Endothelial cell of umbilical vein (primary cell): Measurements from ENCODE around the gene HIP1R. TPM values are rescaled to one million over a fixed set of nuclear protein-coding genes. Genes with fewer than 3 reads are reported as not detected.

Experiments used
- BruUV-seq: library from RNA; stranded (reverse); fragments of 400-500 nt; replicated peaks from 2 replicates; lab custom pipeline; 2021; lab: Mats Ljungman, UMichigan
- CTCF ChIA-PET: fragments of 300-600, 350-600 bp; sonication (Branson Sonifier 250); formaldehyde crosslinking; loops from one replicate; lab custom pipeline; 2021; ENCODE audit warnings: antibody characterized with exemption, inconsistent platforms; lab: Charles Lee
- POLR2A ChIA-PET: fragments of 300-600, 350-600 bp; sonication (Branson Sonifier 250); formaldehyde crosslinking; loops from one replicate; lab custom pipeline; 2021; ENCODE audit warnings: antibody characterized with exemption, inconsistent platforms; lab: Charles Lee
- DNase-seq: peaks from one replicate; pipeline ENCODE4 v3.0.0-alpha.2; 2011; ENCODE audit warnings: low read depth, low spot score
- FAIRE-seq: peaks from 2 replicates; lab custom pipeline; 2011; peaks lifted over from hg19 to GRCh38; lab: Jason Lieb, UNC
- H2AFZ ChIP-seq: 2 replicates; pipeline ENCODE4 v1.6.0; 2012; ENCODE audit warnings: low read depth, low read length, control low read depth, inconsistent platforms
- H3K27ac ChIP-seq: 2 replicates; pipeline ENCODE4 v1.5.1; 2011; ENCODE audit warnings: low read depth, mild to moderate bottlenecking, control low read depth, low read length, moderate library complexity; ENCODE audit not compliant: insufficient read depth
- H3K27me3 ChIP-seq, 2 experiments: 2 replicates each; pipeline versions ENCODE4 v1.6.0 to v1.6.1; 2011; ENCODE audit warnings: low read length in 2 of 2, mixed read lengths in 1 of 2; ENCODE audit not compliant: control insufficient read depth in 2 of 2, insufficient read depth in 2 of 2
- H3K36me3 ChIP-seq, 2 experiments: 2 replicates in 1 of 2; 3 replicates in 1 of 2; pipeline ENCODE4 v1.5.1; 2011; ENCODE audit warnings: low read length in 2 of 2, mild to moderate bottlenecking in 1 of 2, moderate library complexity in 1 of 2; ENCODE audit not compliant: control insufficient read depth in 2 of 2, insufficient read depth in 2 of 2; ENCODE audit errors: extremely low read depth in 1 of 2
- H3K4me1 ChIP-seq: 3 replicates; pipeline ENCODE4 v1.5.1; 2011; ENCODE audit warnings: mild to moderate bottlenecking, low read length; ENCODE audit not compliant: control insufficient read depth, insufficient read depth; ENCODE audit errors: extremely low read depth
- H3K4me2 ChIP-seq: 2 replicates; pipeline ENCODE4 v1.6.1; 2011; ENCODE audit warnings: low read length, control low read depth, mixed read lengths; ENCODE audit not compliant: insufficient read depth
- H3K4me3 ChIP-seq, 3 experiments: fragments of 200-600 bp in 1 of 3; sonication (generic), shearing (Covaris generic) in 1 of 3; replicated peaks in 1 of 3; 2 replicates each; pipeline ENCODE4 v1.5.1; 2011 to 2016; ENCODE audit warnings: control low read depth in 3 of 3, low read length in 3 of 3, mild to moderate bottlenecking in 2 of 3, inconsistent platforms in 1 of 3, low read depth in 1 of 3, moderate library complexity in 1 of 3; ENCODE audit not compliant: insufficient read depth in 1 of 3
- H3K79me2 ChIP-seq: 2 replicates; pipeline ENCODE4 v1.6.0; 2012; ENCODE audit warnings: low read length, inconsistent platforms; ENCODE audit not compliant: control insufficient read depth, insufficient read depth
- H3K9ac ChIP-seq: replicated peaks from 2 replicates; pipeline ENCODE3; 2011; ENCODE audit warnings: low read length, control low read depth; ENCODE audit not compliant: insufficient read depth; ENCODE audit errors: extremely low read depth
- H3K9me1 ChIP-seq: replicated peaks from 3 replicates; pipeline ENCODE4 v1.6.0; 2011; ENCODE audit warnings: mild to moderate bottlenecking, low read length; ENCODE audit not compliant: control insufficient read depth, insufficient read depth; ENCODE audit errors: extremely low read depth
- H3K9me3 ChIP-seq: replicated peaks from 2 replicates; pipeline ENCODE4 v1.5.1; 2012; ENCODE audit warnings: low read length, inconsistent platforms; ENCODE audit not compliant: control insufficient read depth, insufficient read depth
- H4K20me1 ChIP-seq: replicated peaks from 2 replicates; pipeline ENCODE3; 2011; ENCODE audit warnings: mild to moderate bottlenecking, low read length; ENCODE audit not compliant: control insufficient read depth, insufficient read depth; ENCODE audit errors: extremely low read depth
- CTCF ChIP-seq, 2 donors: IDR thresholded peaks; 1 replicate in 1 of 2; 2 replicates in 1 of 2; pipeline ENCODE4 v1.5.1; 2011; ENCODE audit warnings: low read length in 2 of 2, mild to moderate bottlenecking in 2 of 2, moderate library complexity in 2 of 2, control low read depth in 1 of 2, inconsistent platforms in 1 of 2, low read depth in 1 of 2; ENCODE audit not compliant: insufficient read depth in 1 of 2; ENCODE audit errors: extremely low read depth in 1 of 2
- EZH2 ChIP-seq: IDR thresholded peaks from 2 replicates; pipeline ENCODE4 v1.6.1; 2012; ENCODE audit warnings: borderline replicate concordance, low read depth, mild to moderate bottlenecking, moderate library complexity, low read length, inconsistent platforms; ENCODE audit not compliant: severe bottlenecking
- FOS ChIP-seq: IDR thresholded peaks from 2 replicates; pipeline ENCODE4 v1.6.1; 2011; ENCODE audit warnings: mild to moderate bottlenecking, low read length, moderate library complexity, borderline replicate concordance; ENCODE audit not compliant: insufficient read depth
- GATA2 ChIP-seq: IDR thresholded peaks from 2 replicates; pipeline ENCODE4 v1.7.0; 2011; ENCODE audit warnings: low read depth, mild to moderate bottlenecking, moderate library complexity, mixed read lengths, low read length; ENCODE audit not compliant: insufficient read length, insufficient read depth
- MAX ChIP-seq: IDR thresholded peaks from 2 replicates; pipeline ENCODE4 v1.6.1; 2011; ENCODE audit not compliant: insufficient read depth, insufficient read length
- POLR2A ChIP-seq: IDR thresholded peaks from 2 replicates; pipeline ENCODE4 v1.6.1; 2012; ENCODE audit warnings: low read depth, mild to moderate bottlenecking, control low read depth, low read length
- POLR2AphosphoS5 ChIP-seq: IDR thresholded peaks from 2 replicates; pipeline ENCODE4 v1.6.1; 2012; ENCODE audit warnings: low read depth, mild to moderate bottlenecking, control low read depth, low read length, moderate library complexity; ENCODE audit not compliant: insufficient read depth
- dilution Hi-C: fragments of 300-500 bp; cut with MboI; formaldehyde crosslinking; loops from one replicate; pipeline ENCODE4 v1.15.0; 2019; ENCODE audit warnings: low sequenced_read_pairs; ENCODE audit not compliant: extremely low pct_ligation_motif_present
- intact Hi-C: fragments of 100-400 bp; cut with micrococcal nuclease; formaldehyde crosslinking; loops from one replicate; pipeline ENCODE4 v1.10.0; 2022
- polyA plus RNA-seq, 4 experiments: library from polyadenylated mRNA; depleted of rRNA in 3 of 4; stranded (reverse) in 3 of 4; unstranded in 1 of 4; fragments of >200 nt; gene quantifications; 2 replicates each; pipeline versions ENCODE4 v1.2.1 to v1.2.3, GENCODE V29; 2011 to 2012; ENCODE audit warnings: missing spikeins in 1 of 4
- total RNA-seq: library from RNA; stranded (reverse); gene quantifications from 2 replicates; pipeline ENCODE4 v1.2.3, GENCODE V29; 2021

HIP1R gene
- total and polyA plus RNA-seq, 2 donors (not counting 3 experiments of a cell fraction or from before 2014, with no cell fraction given), result 111 to 122 TPM

GRCh38 chr12:122848471-122849351 lies 13.5 kb downstream of the HIP1R start:
- BruUV-seq, result no TSS peak
- TF ChIP-seq GATA2 (no peak), POLR2AphosphoS5 (no peak), MAX (no peak), CTCF (IDR thresholded peaks at IDR 0.05; ENCODE audit: extremely low read depth in 1 of 2, insufficient read depth in 1 of 2, low read depth in 1 of 2, low read length in 2 of 2) (no peak), POLR2A (no peak), EZH2 (no peak), FOS (no peak)

More at GRCh38 chr12:122848471-122849351, 13.5 kb downstream of the HIP1R start:
- intact Hi-C loops, result no loop called here
- no peak overlapping the region for H2AFZ ChIP-seq
- peaks cover 34% of the 10 kb centered on the region for H3K79me2 ChIP-seq
- H3K27ac ChIP-seq, result no peak overlapping the region
- ChIA-PET POLR2A (no interaction called here), CTCF (interaction anchor here (1.2 to 1.7 kb wide), 4 partner anchors 8 to 55 kb away, joined by 3 to 6 read pairs (median 5); partner anchors contain the start of gene HIP1R)
- no peak overlapping the region for H3K4me2 ChIP-seq
- H3K9me1 ChIP-seq, result no peaks in the 10 kb centered on the region
- no peak for FAIRE-seq
- dilution Hi-C loops, result no loop called here
- H3K36me3 ChIP-seq, result peaks cover 0 to 29% of the 10 kb centered on the region in 2 experiments
- peaks cover 26% of the 10 kb centered on the region for H3K4me1 ChIP-seq
- H4K20me1 ChIP-seq, result no peaks in the 10 kb centered on the region
- no peak for DNase-seq
- H3K9ac ChIP-seq, result no peak overlapping the region
- no peak overlapping the region for H3K4me3 ChIP-seq
- no peaks in the 10 kb centered on the region for H3K9me3 ChIP-seq
- no peaks in the 10 kb centered on the region for H3K27me3 ChIP-seq
